DMS53 treated with DMSO at 0.1 percent for 48 hours (cell line): Measurements from ENCODE around the gene GNB5.

Experiments
- DNase-seq: peaks from one replicate; lab custom pipeline; 2025; ENCODE audit not compliant: unreplicated experiment; lab: John Stamatoyannopoulos, UW

GNB5 gene

DNA sequence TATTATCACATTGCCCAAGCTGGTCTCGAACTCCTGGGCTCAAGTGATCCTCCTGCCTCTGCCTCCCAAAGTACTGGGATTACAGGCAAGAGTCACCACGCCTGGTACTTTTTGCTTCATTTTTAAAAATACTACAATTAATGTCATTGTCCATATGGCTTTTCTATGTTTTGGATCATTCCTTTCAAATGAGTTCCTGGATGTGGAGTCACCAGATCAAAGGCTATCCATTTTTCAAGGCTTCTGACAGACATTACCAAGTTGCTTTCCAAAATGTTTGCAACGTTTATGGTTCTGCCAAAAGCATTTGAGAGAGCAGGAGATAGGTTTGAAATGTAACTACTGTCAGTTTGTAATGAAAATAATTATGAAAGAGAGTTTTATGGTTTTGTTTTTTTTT, 44.4 kb downstream of the GNB5 start:
- DNase-seq = no peak

DNA sequence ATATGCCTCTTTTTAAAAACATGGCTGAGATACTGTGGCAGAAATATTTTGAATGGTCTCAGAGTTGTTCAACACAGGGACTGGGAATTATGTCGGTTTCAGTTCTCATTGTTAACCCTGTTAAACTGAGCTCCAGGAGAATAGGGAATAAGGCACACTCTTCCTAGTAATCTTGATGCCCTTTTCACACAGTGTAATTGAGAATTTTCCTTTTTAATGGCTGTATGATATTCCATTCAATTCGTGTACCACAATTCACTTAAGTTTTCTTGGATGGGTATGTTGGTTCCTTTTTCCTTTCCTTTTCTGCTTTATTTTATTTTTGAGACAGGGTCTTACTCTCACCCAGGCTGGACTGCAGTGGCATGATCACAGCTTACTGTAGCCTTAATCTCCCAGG, 44.9 kb downstream of the GNB5 start:
- DNase-seq = no peak

DNA sequence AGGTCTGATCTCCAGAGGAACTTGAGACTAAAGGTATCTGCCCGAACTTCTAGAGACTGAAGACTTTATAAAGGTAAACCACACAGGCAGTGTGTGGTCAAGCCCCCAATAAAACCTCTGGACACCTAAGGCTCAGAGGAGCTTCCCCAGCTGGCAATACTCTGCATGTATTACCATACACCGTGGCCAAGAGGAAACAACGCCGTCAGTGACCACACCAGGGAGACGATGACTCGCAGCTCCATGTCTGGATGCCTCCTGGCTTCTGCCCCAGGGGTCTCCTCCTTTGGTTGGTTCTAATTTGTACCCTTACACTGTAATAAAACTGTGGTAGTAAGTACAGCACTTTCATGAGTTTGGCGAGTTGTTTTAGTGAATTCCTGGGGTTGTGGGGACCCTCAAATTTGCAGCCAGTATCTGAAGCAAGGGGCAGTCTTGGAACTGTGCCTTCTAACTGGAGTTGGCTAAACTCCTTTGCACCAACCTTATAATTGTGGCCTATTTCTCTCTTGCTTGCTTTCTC, 46.5 kb downstream of the GNB5 start:
- DNase-seq = no peak

DNA sequence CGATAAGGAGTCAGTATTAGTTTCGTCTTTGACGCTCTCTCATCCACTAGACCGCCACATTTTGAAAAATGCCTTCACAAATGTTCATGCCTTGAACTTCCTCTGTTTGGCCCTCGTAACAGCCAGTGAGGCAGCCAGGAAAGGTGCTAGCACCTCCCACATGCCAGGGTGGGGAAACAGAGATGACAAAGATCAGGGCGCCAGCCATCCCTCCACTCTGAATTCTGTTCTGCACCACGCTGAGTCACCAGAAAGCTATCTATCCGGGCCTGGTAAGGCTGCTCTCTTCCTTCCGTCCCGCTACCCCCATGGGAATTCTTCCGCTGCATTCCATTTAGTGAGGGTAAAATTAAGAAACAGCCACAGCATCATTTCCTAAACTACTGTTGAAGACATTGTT, 47.3 kb downstream of the GNB5 start:
- DNase-seq = no peak

DNA sequence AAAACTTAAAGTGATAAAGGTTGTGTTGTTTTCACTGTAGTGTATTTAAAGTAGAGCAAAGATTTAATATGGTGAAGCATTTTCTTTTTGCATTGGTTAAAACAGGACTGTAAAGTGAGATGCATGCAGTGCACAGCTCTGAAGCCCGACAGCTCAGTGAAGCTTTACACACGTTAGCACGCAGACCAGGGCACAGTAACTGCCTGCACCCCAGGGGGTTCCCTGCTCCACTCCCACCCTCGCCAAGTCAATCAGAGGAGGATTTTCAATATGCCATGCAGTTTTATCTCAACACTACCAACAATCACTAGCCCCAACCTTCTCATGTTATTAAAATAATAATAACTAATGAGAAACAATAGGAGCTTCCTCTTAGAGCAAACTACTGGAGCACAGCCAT, 50.5 kb downstream of the GNB5 start:
- no peak for DNase-seq

DNA sequence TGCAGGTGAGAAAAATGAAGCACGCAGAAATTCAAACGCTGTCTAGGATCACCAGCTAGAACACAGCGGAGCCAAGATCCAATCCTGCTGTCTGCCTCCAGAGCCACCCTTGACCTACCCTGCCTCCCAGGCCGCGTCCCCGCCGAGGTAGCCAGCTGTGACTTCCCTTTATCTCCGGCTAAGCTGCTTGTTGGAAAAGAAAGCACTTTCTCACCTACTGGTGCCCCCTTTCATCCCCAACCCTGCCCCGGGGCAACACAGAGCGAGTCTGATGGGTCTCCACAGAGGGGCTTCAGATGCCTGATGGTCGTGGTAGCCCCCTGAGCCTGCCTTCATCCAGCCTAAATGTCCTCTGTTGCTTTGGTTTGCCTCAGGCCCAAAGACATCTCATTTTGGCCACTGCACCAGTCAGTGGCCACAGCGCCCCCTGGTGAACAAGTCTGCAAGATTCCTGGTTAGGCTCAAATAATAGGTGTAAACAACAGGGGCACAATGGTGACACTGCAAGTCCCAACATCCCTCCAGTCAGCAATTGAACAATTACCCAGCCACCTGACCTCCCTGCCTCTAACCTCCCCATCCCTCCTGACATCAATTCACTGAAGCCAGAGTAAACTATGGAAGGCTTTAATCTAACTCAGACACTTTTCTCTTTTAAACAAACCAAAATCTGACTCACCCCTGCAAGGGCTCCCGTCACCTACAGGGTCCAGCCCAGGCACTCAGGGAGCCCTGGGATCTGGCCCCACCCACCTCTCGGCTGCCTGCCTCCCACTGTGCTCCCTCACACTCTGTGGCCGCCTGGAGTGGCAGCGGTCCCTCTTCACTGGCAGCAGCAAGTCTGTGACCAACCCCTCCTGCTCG, 51.4 kb downstream of the GNB5 start:
- DNase-seq = peak; percentile 1

DNA sequence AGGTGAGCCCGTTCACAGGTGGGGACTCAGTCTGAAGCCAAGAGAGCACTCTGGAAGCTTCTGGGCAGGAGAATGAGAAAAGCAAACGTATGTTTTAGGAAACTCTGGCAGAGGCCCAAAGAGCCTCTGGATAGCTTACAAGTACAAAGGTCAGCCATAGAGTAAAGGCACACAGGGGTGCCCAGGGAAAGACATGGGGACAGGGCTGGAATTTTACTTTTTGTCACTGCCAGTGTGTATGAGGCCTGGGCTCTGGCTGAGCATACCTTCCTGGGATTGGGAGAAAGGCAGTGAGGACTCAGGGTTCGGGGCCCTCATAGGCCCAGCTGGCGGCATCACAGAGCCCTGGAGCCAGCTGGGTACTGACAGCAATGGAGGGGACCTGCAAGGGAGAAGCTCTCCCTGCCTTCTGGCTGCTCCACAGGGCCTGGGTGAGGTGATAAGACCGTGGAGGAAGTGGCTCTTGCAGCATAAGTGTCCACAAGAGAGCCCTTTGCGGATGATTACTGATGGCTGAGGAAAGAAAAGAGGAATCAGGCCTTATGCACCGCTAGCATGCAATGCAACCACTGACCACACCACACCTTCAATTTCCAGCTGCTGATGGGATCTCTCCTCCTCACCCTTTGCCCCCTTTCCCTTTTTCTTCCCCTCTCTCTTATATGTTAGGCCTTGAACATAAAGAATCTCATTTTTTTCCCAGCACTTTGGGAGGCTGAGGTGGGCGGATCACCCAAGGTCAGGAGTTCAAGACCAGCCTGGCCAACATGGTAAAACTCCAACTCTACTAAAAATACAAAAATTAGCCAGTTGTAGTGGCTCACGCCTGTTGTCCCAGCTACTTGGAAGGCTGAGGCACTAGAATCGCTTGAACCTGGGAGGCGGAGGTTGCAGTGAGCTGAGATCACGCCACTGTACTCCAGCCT, 53.5 kb downstream of the GNB5 start:
- DNase-seq = no peak

DNA sequence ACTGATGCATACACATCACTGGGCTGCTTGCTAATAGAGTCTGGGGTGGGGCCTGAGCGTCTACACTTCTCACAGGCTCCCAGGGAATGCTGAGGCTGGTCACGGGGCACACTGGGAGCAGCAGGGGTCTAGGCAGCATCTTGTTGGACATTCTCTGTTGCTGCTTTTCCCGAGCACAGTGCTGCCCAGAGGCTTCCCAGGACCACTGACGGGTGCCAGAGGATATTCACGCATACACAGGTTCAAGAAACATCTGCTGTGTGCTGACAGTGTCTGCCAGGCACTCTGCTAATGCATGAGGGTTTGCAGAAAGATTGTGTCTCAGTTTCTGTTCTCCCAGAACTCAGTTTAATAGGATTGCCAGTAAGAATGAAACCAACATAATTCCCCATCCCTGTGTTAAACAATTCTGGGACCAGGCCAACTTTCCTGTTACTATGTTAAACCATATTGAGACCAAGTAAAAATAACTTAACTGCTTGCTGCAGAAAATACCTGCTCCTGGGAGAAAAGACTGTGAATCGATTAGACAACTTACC, 54.7 kb downstream of the GNB5 start:
- DNase-seq = no peak

DNA sequence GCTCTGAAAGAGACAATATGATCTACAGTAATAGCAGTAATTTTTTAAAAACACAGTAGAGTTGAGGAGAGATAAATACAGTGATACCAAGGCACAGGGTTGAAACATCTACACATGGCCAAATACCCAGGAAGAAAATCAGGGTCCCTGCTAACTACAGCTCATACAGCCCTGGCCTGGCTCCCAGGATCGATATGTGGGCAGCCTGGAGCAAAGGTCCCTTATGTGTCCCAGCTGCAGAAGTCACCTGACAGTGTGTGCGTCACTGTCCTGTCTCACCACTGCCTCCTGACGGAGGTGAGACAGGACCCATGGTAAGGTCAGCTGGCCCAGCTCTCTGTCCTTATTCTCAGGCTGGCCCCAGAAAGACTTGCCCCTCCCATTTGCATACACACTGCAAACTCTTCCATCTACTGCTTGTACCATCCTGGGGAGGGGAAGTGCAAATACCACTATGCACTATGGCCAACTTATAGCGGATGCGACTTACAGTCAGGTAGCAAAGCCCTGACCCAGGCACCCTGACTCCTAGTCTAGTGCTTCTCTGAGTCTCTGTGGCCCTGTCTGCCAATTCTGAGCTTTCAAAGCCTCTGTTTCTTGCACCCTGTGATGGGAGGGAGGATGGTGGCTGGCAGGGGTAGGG, 56.6 kb downstream of the GNB5 start:
- DNase-seq = no peak

DNA sequence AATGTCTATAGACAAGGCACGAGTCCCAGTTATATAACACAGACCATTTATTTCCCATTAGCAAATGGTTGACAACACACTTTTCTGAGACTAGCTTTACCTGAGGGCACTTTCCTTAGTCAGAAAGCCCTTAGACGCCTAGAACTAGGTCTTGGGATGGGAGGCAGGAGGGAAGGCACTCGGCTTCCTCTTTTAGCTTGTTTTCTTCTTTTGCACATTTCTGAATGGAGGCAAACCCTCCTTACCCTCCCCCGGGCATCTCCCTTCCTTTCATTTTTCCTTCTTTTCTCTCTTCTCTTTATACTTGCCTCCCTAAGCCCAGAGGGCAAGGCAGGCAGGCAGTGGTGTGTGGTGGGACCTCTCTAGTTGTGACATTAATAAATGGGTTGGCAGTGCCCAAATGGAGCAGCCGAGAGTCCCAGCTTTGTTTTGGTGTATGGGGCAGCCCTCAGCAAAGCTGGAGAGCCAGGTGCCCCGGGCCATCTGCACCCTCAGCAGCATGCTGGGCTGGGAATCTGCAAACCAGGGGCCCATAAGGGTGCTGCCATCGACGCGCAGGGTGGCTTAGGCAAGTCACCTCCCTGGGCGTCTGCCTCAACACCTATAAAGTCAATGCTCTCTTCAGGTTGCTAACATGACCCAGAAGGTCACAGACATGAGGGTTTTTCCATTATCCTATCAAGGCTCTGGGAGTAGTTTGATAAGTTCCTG, 57.5 kb downstream of the GNB5 start:
- no peak for DNase-seq

DNA sequence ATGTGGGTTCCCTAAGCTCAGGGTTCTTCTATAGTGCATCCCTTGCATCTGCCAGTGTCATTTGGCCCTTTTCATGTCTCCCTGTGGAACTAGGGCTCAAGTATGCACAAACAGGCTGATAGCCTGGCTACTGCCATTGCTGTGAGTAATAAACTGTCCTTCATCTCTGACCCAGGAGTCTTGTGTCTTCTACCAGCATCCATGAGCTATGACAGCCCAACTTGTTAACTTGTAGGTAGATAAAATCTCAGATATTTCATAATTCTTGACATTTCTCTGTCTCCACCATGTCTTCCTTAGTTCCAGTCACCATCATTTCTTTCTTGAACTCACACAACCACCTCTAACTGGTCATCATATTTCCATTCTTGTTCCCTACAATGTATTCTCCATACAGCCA, 59.1 kb downstream of the GNB5 start:
- DNase-seq = no peak

DNA sequence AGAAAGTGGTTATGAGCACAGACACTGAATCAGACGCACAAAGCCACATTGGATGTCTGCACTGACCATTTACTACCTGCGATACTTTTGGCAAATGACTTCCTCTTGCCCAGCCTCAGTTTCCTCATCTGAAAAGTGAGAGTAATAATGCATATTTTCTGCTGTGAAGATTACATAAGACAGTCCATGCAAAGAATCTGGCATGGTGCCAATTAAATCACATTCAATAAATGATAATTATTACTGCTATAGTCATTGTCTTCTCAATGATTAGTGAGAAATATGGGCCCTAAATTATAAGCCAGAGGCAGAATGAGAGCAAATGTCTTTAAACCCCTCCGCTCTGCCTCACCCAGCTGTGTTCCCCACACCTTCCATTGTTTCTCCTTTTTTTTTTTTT, 62.6 kb downstream of the GNB5 start:
- DNase-seq = no peak

DNA sequence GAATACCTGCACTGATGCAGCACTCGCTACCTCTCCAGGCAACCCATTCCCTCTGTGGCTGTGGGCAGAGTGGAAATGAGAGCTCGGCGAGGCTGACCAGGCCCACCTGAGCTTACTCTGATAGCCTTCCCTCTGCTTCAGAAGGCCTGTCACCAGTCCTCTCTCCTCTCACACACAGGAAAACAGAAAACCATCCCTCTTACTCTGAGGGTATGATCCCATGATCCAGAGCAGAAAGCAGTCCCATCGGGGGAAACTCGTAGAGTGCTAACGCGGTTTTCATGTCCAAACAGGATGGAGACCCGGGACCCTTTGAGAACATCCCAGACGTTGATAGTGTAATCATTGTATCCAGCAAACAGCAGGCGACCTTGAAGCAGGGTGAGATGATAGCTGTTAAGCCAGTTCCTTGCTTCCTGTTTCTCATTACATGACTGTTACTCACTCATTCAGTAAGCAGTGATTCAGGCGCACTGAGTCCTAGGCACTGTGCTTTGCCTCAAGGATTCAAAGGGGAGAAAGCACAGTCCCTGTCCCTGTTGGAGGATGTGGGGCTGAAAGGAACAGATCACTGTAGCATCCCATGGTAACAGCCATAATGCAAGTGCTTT, 66.8 kb downstream of the GNB5 start:
- DNase-seq = no peak

DNA sequence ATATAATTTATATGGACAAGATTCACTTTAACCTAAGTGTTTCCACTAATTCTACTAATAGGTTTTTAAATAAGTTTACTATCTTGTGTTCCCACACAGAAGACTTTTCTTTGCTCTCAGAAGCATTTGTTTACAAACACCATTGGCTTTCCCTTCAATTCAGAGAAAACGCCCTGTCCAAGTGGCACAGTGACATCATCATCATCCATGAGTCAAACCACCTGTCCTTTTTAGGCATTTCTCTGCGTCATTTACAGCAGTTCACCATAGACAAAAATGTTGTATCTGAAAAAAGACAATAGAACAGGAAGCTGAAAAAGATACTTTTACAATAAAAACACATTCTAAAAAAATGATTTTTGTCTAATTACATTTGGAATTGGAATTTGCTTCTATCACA, 69.3 kb downstream of the GNB5 start:
- DNase-seq = peak; percentile 3

DNA sequence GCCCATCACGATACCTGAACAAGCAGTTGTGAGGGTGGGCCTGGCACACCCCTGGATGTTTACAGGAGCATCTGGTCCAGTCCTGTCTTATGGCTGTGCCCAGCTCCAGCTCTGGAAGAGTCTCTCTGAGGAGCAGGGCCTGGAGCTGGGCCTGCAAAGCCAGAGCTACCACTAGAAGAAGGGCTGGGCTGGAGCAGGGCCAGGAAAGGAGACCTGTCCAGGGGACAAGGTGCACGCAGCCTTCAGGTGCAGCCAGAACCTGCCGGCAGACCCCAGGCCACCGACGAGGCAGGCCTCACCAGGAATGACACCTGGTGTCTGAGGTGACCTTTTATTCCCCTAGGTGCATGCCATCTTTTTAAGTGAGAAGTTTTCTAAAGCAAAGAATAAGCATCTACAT, 70.2 kb downstream of the GNB5 start:
- no peak for DNase-seq

DNA sequence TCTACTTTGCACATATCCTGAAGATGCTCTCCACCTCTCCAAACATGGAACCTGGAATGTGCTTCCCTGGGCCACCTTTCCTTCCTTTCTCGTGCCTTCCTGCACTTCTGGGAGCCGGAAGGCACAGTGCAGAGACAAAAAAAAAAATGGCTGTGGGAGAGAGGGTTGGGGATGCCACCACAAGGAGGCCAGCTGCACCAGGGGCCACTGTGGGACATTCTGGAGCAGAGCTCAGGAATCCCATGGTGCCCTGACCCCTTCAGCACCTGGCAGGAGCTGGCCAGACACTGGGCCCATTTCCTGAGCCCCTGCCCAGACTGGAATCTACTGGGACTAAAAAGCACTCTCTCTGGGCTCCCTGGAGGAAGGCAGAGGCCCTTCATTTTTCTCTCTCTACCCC, 70.7 kb downstream of the GNB5 start:
- DNase-seq = no peak

DNA sequence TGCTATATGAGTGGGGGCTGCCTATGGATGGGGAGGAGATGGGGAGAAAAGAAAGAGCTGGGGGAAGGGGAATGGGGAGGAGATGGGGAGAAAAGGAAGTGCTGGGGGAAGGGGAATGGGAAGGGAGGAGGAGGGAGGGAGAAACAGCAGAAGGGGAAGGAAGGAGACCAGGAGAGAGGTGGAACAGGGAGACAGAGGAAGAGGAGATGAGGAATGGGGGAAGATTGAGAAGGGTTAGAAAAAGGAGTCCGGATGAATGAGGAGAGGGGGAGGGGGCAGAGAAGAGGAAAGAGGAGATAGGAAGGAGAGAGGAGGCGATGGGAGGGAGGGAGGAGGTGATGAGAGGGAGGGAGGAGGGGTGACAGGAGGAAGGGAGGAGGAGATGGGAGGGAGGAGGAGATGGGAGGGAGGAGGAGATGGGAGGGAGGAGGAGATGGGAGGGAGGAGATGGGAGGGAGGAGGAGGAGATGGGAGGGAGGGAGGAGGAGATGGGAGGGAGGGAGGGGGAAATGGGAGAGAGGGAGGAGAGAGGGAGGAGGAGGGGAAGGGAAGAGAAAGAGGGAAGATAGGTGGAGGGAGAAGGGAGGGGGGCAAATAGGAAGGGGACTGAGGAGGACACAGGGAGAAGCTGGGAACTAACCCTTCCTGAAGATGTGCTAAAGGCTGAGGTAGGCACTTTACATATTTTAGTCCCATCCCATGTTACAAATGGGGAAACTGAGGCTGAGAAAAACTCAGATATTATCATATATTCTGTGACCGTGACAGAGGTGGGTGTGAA, 72.0 kb downstream of the GNB5 start:
- no peak for DNase-seq

DNA sequence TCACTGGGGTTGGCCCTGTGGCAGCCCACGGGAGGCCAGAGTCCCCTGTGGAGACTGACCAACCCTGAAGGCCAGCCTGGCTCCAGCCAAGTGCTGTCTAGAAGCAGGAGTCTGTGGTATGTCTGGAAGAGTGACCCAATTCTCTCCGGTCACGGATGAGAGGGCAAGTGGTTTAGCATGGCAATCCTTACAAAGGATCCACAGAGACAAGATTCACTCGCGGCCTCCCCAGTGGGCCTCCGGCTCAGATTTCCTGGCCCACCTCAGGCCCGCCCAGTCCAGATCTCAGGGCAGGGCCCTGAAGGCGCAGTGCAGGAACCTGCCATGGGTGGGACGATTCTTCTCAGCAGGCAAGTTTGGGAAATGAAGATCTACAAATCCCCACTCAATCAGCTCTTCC, 73.6 kb downstream of the GNB5 start:
- no peak for DNase-seq
